Progenitor cell of endocrine pancreas (in vitro differentiated cells): ENCODE data around the gene PPDPF. TPM values are rescaled to one million over a fixed set of nuclear protein-coding genes. Genes with fewer than 3 reads are reported as not detected.

Experiments used
- DNase-seq: peaks from one replicate; pipeline ENCODE4 v3.0.0; 2021; ENCODE audit warnings: low spot score; ENCODE audit not compliant: unreplicated experiment
- H3K27ac Mint-ChIP-seq: 2 replicates; pipeline ENCODE4 v1.8.0; 2021; ENCODE audit warnings: mild to moderate bottlenecking, moderate library complexity, mixed read lengths
- H3K27me3 Mint-ChIP-seq: 2 replicates; pipeline ENCODE4 v1.8.0; 2021; ENCODE audit warnings: mixed read lengths
- H3K36me3 Mint-ChIP-seq: 2 replicates; pipeline ENCODE4 v1.8.0; 2022; ENCODE audit warnings: mixed read lengths; ENCODE audit not compliant: insufficient read depth
- H3K4me1 Mint-ChIP-seq: 2 replicates; pipeline ENCODE4 v1.8.0; 2021; ENCODE audit warnings: low read depth, mixed read lengths
- H3K4me3 Mint-ChIP-seq: 2 replicates; pipeline ENCODE4 v1.8.0; 2021; ENCODE audit warnings: low read depth, mild to moderate bottlenecking, moderate library complexity, mixed read lengths
- H3K9me3 Mint-ChIP-seq: 2 replicates; pipeline ENCODE4 v1.8.0; 2021; ENCODE audit warnings: low read depth, mixed read lengths
- CTCF ChIP-seq: fragments of 200-600 bp; sonication (generic); IDR thresholded peaks from one replicate; pipeline ENCODE4 v1.5.0; 2021; ENCODE audit warnings: antibody characterized with exemption, mild to moderate bottlenecking; ENCODE audit not compliant: unreplicated experiment
- total RNA-seq: library from RNA; stranded (reverse); gene quantifications from 2 replicates; pipeline ENCODE4 v1.2.1, GENCODE V29; 2021

The PPDPF gene
- total RNA-seq, 1 donor from 2014 or later: 374 TPM

GRCh38 chr20:63491078-63491477 lies 29.5 kb upstream of the PPDPF start:
- no peak for DNase-seq
- no peaks in the 10 kb centered on the region for H3K36me3 Mint-ChIP-seq
- no peak for TF ChIP-seq CTCF
- peaks cover 22% of the 10 kb centered on the region for H3K27me3 Mint-ChIP-seq
- peaks cover 4% of the 10 kb centered on the region for H3K9me3 Mint-ChIP-seq
- no peak overlapping the region for H3K4me3 Mint-ChIP-seq
- H3K27ac Mint-ChIP-seq: no peak overlapping the region
- no peaks in the 10 kb centered on the region for H3K4me1 Mint-ChIP-seq

GRCh38 chr20:63491635-63492230 lies 28.8 kb upstream of the PPDPF start:
- TF ChIP-seq CTCF: no peak

GRCh38 chr20:63492518-63492917 lies 28.0 kb upstream of the PPDPF start:
- no peak for TF ChIP-seq CTCF
- no peak overlapping the region for H3K27ac Mint-ChIP-seq
- peaks cover 1% of the 10 kb centered on the region for H3K4me1 Mint-ChIP-seq
- peaks cover 25% of the 10 kb centered on the region for H3K27me3 Mint-ChIP-seq
- H3K4me3 Mint-ChIP-seq: no peak overlapping the region
- H3K9me3 Mint-ChIP-seq: peaks cover 4% of the 10 kb centered on the region
- no peaks in the 10 kb centered on the region for H3K36me3 Mint-ChIP-seq
- DNase-seq: no peak

More at GRCh38 chr20:63491635-63492230, 28.8 kb upstream of the PPDPF start:
- no peak for DNase-seq
- Mint-ChIP-seq H3K4me3 (no peak overlapping the region), H3K36me3 (no peaks in the 10 kb centered on the region), H3K9me3 (peaks cover 4% of the 10 kb centered on the region), H3K27me3 (peaks cover 24% of the 10 kb centered on the region), H3K4me1 (peaks cover 1% of the 10 kb centered on the region), H3K27ac (no peak overlapping the region)

DNA sequence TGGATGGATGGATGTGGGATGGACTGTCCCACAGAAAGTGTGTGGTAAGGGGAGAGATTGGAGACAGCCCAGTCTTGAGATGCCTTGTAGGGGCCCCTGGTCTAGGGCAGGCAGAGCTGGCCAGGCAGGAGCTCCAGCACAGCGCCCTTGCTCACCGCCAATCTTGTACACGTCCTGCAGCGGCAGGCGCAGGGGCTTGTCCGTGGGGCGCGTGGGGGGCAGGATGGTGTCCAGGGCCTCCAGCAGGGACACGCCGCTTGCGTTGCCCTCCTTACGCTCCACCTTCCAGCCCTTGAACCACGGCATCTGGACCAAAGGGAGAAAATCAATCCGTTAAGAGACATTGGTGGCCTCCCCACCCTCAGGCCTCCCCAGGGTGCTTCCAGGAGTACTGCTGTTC lies 27.6 kb upstream of the PPDPF start:
- H3K27me3 Mint-ChIP-seq: peaks cover 27% of the 10 kb centered on the region
- H3K27ac Mint-ChIP-seq: no peak overlapping the region
- no peak for TF ChIP-seq CTCF
- peaks cover 4% of the 10 kb centered on the region for H3K9me3 Mint-ChIP-seq
- H3K4me1 Mint-ChIP-seq: peaks cover 1% of the 10 kb centered on the region
- H3K36me3 Mint-ChIP-seq: no peaks in the 10 kb centered on the region
- no peak overlapping the region for H3K4me3 Mint-ChIP-seq
- no peak for DNase-seq

- Mint-ChIP-seq H3K9me3 (peaks cover 4% of the 10 kb centered on the region), H3K36me3 (no peaks in the 10 kb centered on the region), H3K4me1 (peaks cover 1% of the 10 kb centered on the region), H3K4me3 (no peak overlapping the region), H3K27ac (no peak overlapping the region), H3K27me3 (peaks cover 27% of the 10 kb centered on the region)
- no peak for DNase-seq
- no peak for TF ChIP-seq CTCF
Observed at GRCh38 chr20:63493563-63494020, 27.0 kb upstream of the PPDPF start.
